ENCODE data around the gene ELANE.

DNA sequence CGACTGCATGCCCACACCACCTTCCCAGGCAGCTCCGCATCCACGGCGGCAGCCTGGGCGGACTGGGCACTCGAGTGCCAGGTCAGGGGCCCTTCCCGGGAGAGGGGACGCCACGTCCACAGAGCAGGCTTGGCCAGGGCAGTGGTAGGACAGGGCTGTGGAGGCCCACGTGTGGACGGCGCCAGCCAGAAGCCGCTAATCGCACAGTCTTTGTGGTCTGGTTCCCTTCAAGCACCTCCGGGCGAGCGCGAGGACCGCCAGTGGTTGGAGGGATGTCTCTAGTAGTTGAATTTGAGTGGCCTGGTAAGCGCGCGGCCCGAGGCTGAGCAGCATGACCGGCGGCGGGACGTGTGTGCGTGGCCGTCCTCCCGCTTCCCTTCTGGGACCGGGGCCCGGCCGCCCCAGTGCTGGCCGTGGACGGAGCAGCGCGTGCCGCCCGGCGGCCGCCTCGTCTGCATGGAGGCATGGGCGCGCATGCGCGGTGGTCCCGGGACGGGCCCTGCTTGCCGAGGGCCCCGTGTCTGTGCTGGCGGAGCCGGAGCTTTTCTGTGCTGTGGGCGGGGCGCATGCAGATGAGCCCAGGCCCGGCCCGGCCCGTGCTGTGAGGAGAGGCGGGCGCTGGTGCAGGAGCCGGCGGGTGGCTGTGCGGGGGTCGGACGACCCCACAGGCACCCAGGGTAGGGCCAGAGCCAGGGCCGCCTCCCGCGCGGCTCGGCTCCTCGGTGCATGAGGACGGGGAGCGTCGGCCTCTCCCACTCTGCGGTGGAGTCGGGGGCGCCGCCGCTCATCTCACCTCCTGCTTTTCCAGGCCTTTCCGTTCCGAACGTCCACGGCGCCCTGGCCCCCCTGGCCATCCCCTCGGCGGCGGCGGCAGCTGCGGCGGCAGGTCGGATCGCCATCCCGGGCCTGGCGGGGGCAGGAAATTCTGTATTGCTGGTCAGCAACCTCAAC is 46.2 kb upstream of the ELANE start:
- no peak for TF ChIP-seq POLR2A (IDR thresholded peaks at IDR 0.05)
- TF ChIP-seq, protein P1, sequence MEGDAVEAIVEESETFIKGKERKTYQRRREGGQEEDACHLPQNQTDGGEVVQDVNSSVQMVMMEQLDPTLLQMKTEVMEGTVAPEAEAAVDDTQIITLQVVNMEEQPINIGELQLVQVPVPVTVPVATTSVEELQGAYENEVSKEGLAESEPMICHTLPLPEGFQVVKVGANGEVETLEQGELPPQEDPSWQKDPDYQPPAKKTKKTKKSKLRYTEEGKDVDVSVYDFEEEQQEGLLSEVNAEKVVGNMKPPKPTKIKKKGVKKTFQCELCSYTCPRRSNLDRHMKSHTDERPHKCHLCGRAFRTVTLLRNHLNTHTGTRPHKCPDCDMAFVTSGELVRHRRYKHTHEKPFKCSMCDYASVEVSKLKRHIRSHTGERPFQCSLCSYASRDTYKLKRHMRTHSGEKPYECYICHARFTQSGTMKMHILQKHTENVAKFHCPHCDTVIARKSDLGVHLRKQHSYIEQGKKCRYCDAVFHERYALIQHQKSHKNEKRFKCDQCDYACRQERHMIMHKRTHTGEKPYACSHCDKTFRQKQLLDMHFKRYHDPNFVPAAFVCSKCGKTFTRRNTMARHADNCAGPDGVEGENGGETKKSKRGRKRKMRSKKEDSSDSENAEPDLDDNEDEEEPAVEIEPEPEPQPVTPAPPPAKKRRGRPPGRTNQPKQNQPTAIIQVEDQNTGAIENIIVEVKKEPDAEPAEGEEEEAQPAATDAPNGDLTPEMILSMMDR (IDR thresholded peaks at IDR 0.05), result no peak
